HEK293T (cell line): ENCODE measurements around the gene KIRREL3.

Experiments
- CTCF ChIA-PET: fragments of 350-600 bp; formaldehyde crosslinking; extraction: SDS; loops from one replicate; lab custom pipeline; 2021; ENCODE audit warnings: antibody characterized with exemption, inconsistent platforms; lab: Yijun Ruan, JAX
- POLR2A ChIA-PET: fragments of 350-600 bp; formaldehyde crosslinking; extraction: SDS; loops from one replicate; lab custom pipeline; 2020; ENCODE audit warnings: antibody characterized with exemption, inconsistent platforms; lab: Yijun Ruan, JAX
- DNase-seq: peaks from one replicate; pipeline ENCODE4 v3.0.0; 2012; ENCODE audit warnings: mixed read lengths; ENCODE audit errors: extremely low spot score
- ARNT ChIP-seq: fragments of 450-650 bp; IDR thresholded peaks from 2 replicates; pipeline ENCODE4 v1.6.1; 2017; ENCODE audit warnings: mild to moderate bottlenecking
- BHLHE40 ChIP-seq: fragments of 450-650 bp; IDR thresholded peaks from 2 replicates; pipeline ENCODE4 v1.6.1; 2016; ENCODE audit warnings: mild to moderate bottlenecking, moderate library complexity, borderline replicate concordance
- CTBP1 ChIP-seq: fragments of 450-650 bp; IDR thresholded peaks from 2 replicates; pipeline ENCODE4 v1.6.1; 2016; ENCODE audit warnings: borderline replicate concordance
- ELF4 ChIP-seq: fragments of 450-650 bp; IDR thresholded peaks from 2 replicates; pipeline ENCODE4 v1.6.1; 2017; ENCODE audit warnings: antibody characterized with exemption
- FOXA1 ChIP-seq: fragments of 450-650 bp; IDR thresholded peaks from 2 replicates; pipeline ENCODE4 v1.6.1; 2016; ENCODE audit warnings: mild to moderate bottlenecking
- FOXK2 ChIP-seq: fragments of 450-650 bp; IDR thresholded peaks from 2 replicates; pipeline ENCODE4 v1.6.1; 2016; ENCODE audit warnings: mild to moderate bottlenecking
- FOXM1 ChIP-seq: fragments of 450-650 bp; IDR thresholded peaks from 2 replicates; pipeline ENCODE4 v1.6.1; 2017; ENCODE audit warnings: mild to moderate bottlenecking, borderline replicate concordance
- HDGF ChIP-seq: fragments of 450-650 bp; IDR thresholded peaks from 2 replicates; pipeline ENCODE4 v1.6.1; 2017; ENCODE audit warnings: antibody characterized with exemption, borderline replicate concordance
- L3MBTL2 ChIP-seq: fragments of 450-650 bp; conservative IDR thresholded peaks from 2 replicates; pipeline ENCODE4 v1.6.1; 2016; ENCODE audit warnings: mild to moderate bottlenecking
- LEF1 ChIP-seq: fragments of 450-650 bp; IDR thresholded peaks from 2 replicates; pipeline ENCODE4 v1.6.1; 2017; ENCODE audit warnings: mild to moderate bottlenecking, borderline replicate concordance
- NFRKB ChIP-seq: fragments of 450-650 bp; IDR thresholded peaks from 2 replicates; pipeline ENCODE4 v1.6.1; 2016; ENCODE audit warnings: mild to moderate bottlenecking, moderate library complexity
- PKNOX1 ChIP-seq: fragments of 450-650 bp; IDR thresholded peaks from 2 replicates; pipeline ENCODE4 v1.6.1; 2016
- SP1 ChIP-seq: fragments of 450-650 bp; IDR thresholded peaks from 2 replicates; pipeline ENCODE4 v1.6.1; 2017
- SUZ12 ChIP-seq: fragments of 450-650 bp; IDR thresholded peaks from 2 replicates; pipeline ENCODE4 v1.6.1; 2016; ENCODE audit warnings: mild to moderate bottlenecking
- TARDBP ChIP-seq: fragments of 450-650 bp; IDR thresholded peaks from 2 replicates; pipeline ENCODE4 v1.6.1; 2016
- ZNF384 ChIP-seq: fragments of 450-650 bp; IDR thresholded peaks from 2 replicates; pipeline ENCODE4 v1.6.1; 2016

The KIRREL3 gene

GRCh38 chr11:126663749-126664592 lies 336.6 kb downstream of the KIRREL3 start:
- TF ChIP-seq TARDBP (no peak), HDGF (no peak), CTBP1 (no peak), SP1 (no peak), FOXA1 (no peak), FOXK2 (no peak), BHLHE40 (no peak), LEF1 (no peak)
- DNase-seq: no peak
- ChIA-PET CTCF (no interaction called here), POLR2A (no interaction called here)

- no peak for DNase-seq
- POLR2A ChIA-PET: no interaction called here
- TF ChIP-seq L3MBTL2: no peak
- no peak for TF ChIP-seq FOXM1
- TF ChIP-seq NFRKB: no peak
- no peak for TF ChIP-seq BHLHE40
- TF ChIP-seq SUZ12: no peak
- no peak for TF ChIP-seq PKNOX1
- TF ChIP-seq CTBP1: no peak
- TF ChIP-seq ELF4: no peak
- no peak for TF ChIP-seq FOXA1
- no peak for TF ChIP-seq FOXK2
- TF ChIP-seq SP1: no peak
- TF ChIP-seq ZNF384: no peak
- TF ChIP-seq LEF1: no peak
- no peak for TF ChIP-seq HDGF
- TF ChIP-seq TARDBP: no peak
- CTCF ChIA-PET: no interaction called here
Measured at GRCh38 chr11:126662035-126662790, 338.4 kb downstream of the KIRREL3 start.

- no peak for DNase-seq
- TF ChIP-seq CTBP1: no peak
- TF ChIP-seq SP1: no peak
- no peak for TF ChIP-seq PKNOX1
- TF ChIP-seq BHLHE40: no peak
- TF ChIP-seq ZNF384: no peak
- TF ChIP-seq L3MBTL2: no peak
- TF ChIP-seq LEF1: no peak
- no peak for TF ChIP-seq FOXA1
- TF ChIP-seq FOXM1: no peak
- TF ChIP-seq ARNT: no peak
- no peak for TF ChIP-seq FOXK2
- TF ChIP-seq NFRKB: no peak
- no peak for TF ChIP-seq HDGF
- TF ChIP-seq ELF4: no peak
- TF ChIP-seq SUZ12: no peak
- TF ChIP-seq TARDBP: no peak
- ChIA-PET CTCF (no interaction called here), POLR2A (no interaction called here)
Measured at GRCh38 chr11:126660761-126661425, 339.7 kb downstream of the KIRREL3 start.

GRCh38 chr11:126660321-126660720 lies 340.2 kb downstream of the KIRREL3 start:
- TF ChIP-seq ARNT (no peak), ELF4 (no peak), ZNF384 (no peak), BHLHE40 (no peak), SUZ12 (no peak), FOXK2 (no peak), SP1 (no peak), FOXM1 (no peak), NFRKB (no peak), PKNOX1 (no peak), FOXA1 (no peak)
- POLR2A ChIA-PET: no interaction called here
- CTCF ChIA-PET: interaction anchor here (0.6 kb wide), 1 partner anchor 83 kb away, joined by 3 read pairs; no protein-coding TSS in a partner anchor
- DNase-seq: no peak

GRCh38 chr11:126658306-126659056 lies 342.1 kb downstream of the KIRREL3 start:
- POLR2A ChIA-PET: no interaction called here
- CTCF ChIA-PET: no interaction called here
- TF ChIP-seq LEF1: no peak
- no peak for TF ChIP-seq PKNOX1
- no peak for TF ChIP-seq L3MBTL2
- TF ChIP-seq SP1: no peak
- no peak for TF ChIP-seq ZNF384
- TF ChIP-seq ELF4: no peak
- no peak for TF ChIP-seq NFRKB
- TF ChIP-seq ARNT: no peak
- no peak for TF ChIP-seq CTBP1
- no peak for TF ChIP-seq TARDBP
- TF ChIP-seq FOXK2: no peak
- no peak for TF ChIP-seq SUZ12
- no peak for TF ChIP-seq BHLHE40
- TF ChIP-seq FOXA1: no peak
- no peak for TF ChIP-seq HDGF

More at GRCh38 chr11:126658306-126659056, 342.1 kb downstream of the KIRREL3 start:
- no peak for DNase-seq
